ENCODE results near the gene PANK1. TPM values are rescaled to one million over a fixed set of nuclear protein-coding genes. Genes with fewer than 3 reads are reported as not detected.

The PANK1 gene
- total RNA-seq, 3 donors from 2014 or later (not counting 1 experiment from before 2014, with no cell fraction given) = 0.85 to 2.2 (median 1.4) TPM

- no peak for DNase-seq
- Mint-ChIP-seq H3K4me3 (no peak overlapping the region), H3K4me1 (no peaks in the 10 kb centered on the region), H3K9me3 (no peaks in the 10 kb centered on the region), H3K27me3 (ENCODE audit: low read depth in 2 of 2) (peaks cover 13 to 14% of the 10 kb centered on the region in 2 donors), H3K36me3 (no peaks in the 10 kb centered on the region), H3K27ac (no peak overlapping the region)
- 83% methylated on average over 2 of the region's 4 CpGs for WGBS (ENCODE audit: insufficient coverage)
- intact Hi-C loops (cut with micrococcal nuclease) = no loop called here
- no peaks in the 10 kb centered on the region for H3K36me3 ChIP-seq (ENCODE audit: control insufficient read depth, insufficient read depth, low read length)
- no peaks in the 10 kb centered on the region for H3K27me3 ChIP-seq (ENCODE audit: control insufficient read depth, insufficient read depth, low read length)
- no peaks in the 10 kb centered on the region for H3K9me3 ChIP-seq (ENCODE audit: control insufficient read depth, insufficient read depth, low read length)
- H3K4me1 ChIP-seq (ENCODE audit: control insufficient read depth, insufficient read depth, low read length) = no peaks in the 10 kb centered on the region
- no peak overlapping the region for H3K4me3 ChIP-seq (ENCODE audit: low read length)
- H3K27ac ChIP-seq (ENCODE audit: low read length) = no peak overlapping the region
- ATAC-seq = no peak
- no peak for TF ChIP-seq CTCF (IDR thresholded peaks at IDR 0.05)
These were observed 92.8 kb downstream of the PANK1 start for GRCh38 chr10:89552213-89552612.

GRCh38 chr10:89550509-89550908 lies 94.5 kb downstream of the PANK1 start:
- Histone ChIP-seq H3K36me3 (ENCODE audit: control insufficient read depth, insufficient read depth, low read length) (no peaks in the 10 kb centered on the region), H3K27me3 (ENCODE audit: control insufficient read depth, insufficient read depth, low read length) (no peaks in the 10 kb centered on the region), H3K27ac (ENCODE audit: low read length) (no peak overlapping the region), H3K4me1 (ENCODE audit: control insufficient read depth, insufficient read depth, low read length) (no peaks in the 10 kb centered on the region), H3K9me3 (ENCODE audit: control insufficient read depth, insufficient read depth, low read length) (no peaks in the 10 kb centered on the region), H3K4me3 (ENCODE audit: low read length) (no peak overlapping the region)
- 85% methylated on average over 4 of the region's 5 CpGs for WGBS (ENCODE audit: insufficient coverage)
- intact Hi-C loops (cut with micrococcal nuclease) = no loop called here
- no peak for ATAC-seq
- H3K4me3 Mint-ChIP-seq = no peak overlapping the region
- H3K27me3 Mint-ChIP-seq (ENCODE audit: low read depth in 2 of 2) = peaks cover 13 to 14% of the 10 kb centered on the region in 2 donors
- H3K4me1 Mint-ChIP-seq = no peaks in the 10 kb centered on the region
- H3K27ac Mint-ChIP-seq = no peak overlapping the region
- TF ChIP-seq CTCF (IDR thresholded peaks at IDR 0.05) = no peak
- no peaks in the 10 kb centered on the region for H3K36me3 Mint-ChIP-seq
- H3K9me3 Mint-ChIP-seq = no peaks in the 10 kb centered on the region
- DNase-seq = no peak

- intact Hi-C loops (cut with micrococcal nuclease) = no loop called here
- H3K27ac ChIP-seq (ENCODE audit: low read length) = no peak overlapping the region
- ATAC-seq (no peak), DNase-seq (no peak)
- no peak for TF ChIP-seq CTCF (IDR thresholded peaks at IDR 0.05)
- Mint-ChIP-seq H3K4me3 (no peak overlapping the region), H3K27me3 (ENCODE audit: low read depth in 2 of 2) (peaks cover 13 to 14% of the 10 kb centered on the region in 2 donors), H3K9me3 (no peaks in the 10 kb centered on the region), H3K36me3 (no peaks in the 10 kb centered on the region), H3K27ac (no peak overlapping the region), H3K4me1 (no peaks in the 10 kb centered on the region)
- 67% methylated on average over 1 of the region's 1 CpG for WGBS (ENCODE audit: insufficient coverage)
- H3K4me1 ChIP-seq (ENCODE audit: control insufficient read depth, insufficient read depth, low read length) = no peaks in the 10 kb centered on the region
- H3K27me3 ChIP-seq (ENCODE audit: control insufficient read depth, insufficient read depth, low read length) = no peaks in the 10 kb centered on the region
- no peaks in the 10 kb centered on the region for H3K36me3 ChIP-seq (ENCODE audit: control insufficient read depth, insufficient read depth, low read length)
- H3K9me3 ChIP-seq (ENCODE audit: control insufficient read depth, insufficient read depth, low read length) = no peaks in the 10 kb centered on the region
- no peak overlapping the region for H3K4me3 ChIP-seq (ENCODE audit: low read length)
These were observed 95.5 kb downstream of the PANK1 start for GRCh38 chr10:89549510-89549909.

- Mint-ChIP-seq H3K4me3 (no peak overlapping the region), H3K27ac (no peak overlapping the region), H3K4me1 (no peaks in the 10 kb centered on the region), H3K27me3 (ENCODE audit: low read depth in 2 of 2) (peaks cover 13 to 14% of the 10 kb centered on the region in 2 donors), H3K36me3 (no peaks in the 10 kb centered on the region), H3K9me3 (no peaks in the 10 kb centered on the region)
- no peaks in the 10 kb centered on the region for H3K27me3 ChIP-seq (ENCODE audit: control insufficient read depth, insufficient read depth, low read length)
- intact Hi-C loops (cut with micrococcal nuclease) = no loop called here
- DNase-seq (no peak), ATAC-seq (no peak)
- 72% methylated on average over 6 of the region's 6 CpGs for WGBS (ENCODE audit: insufficient coverage)
- TF ChIP-seq CTCF (IDR thresholded peaks at IDR 0.05) = no peak
- H3K36me3 ChIP-seq (ENCODE audit: control insufficient read depth, insufficient read depth, low read length) = no peaks in the 10 kb centered on the region
- H3K27ac ChIP-seq (ENCODE audit: low read length) = no peak overlapping the region
- H3K9me3 ChIP-seq (ENCODE audit: control insufficient read depth, insufficient read depth, low read length) = no peaks in the 10 kb centered on the region
- H3K4me1 ChIP-seq (ENCODE audit: control insufficient read depth, insufficient read depth, low read length) = no peaks in the 10 kb centered on the region
- no peak overlapping the region for H3K4me3 ChIP-seq (ENCODE audit: low read length)
These were observed 96.4 kb downstream of the PANK1 start for GRCh38 chr10:89548673-89549072.
